HEK293 (cell line): ENCODE measurements around the gene TRDMT1.

Experiments
- CTCF ChIA-PET: fragments of 350-600 bp; formaldehyde crosslinking; extraction: SDS; loops from one replicate; lab custom pipeline; 2021; ENCODE audit warnings: antibody characterized with exemption; lab: Yijun Ruan, JAX
- POLR2A ChIA-PET: fragments of 300-600 bp; formaldehyde crosslinking; extraction: SDS; loops from one replicate; lab custom pipeline; 2020; ENCODE audit warnings: antibody characterized with exemption, inconsistent platforms; lab: Yijun Ruan, JAX
- H3K27ac ChIP-seq: fragments of 200-500 bp; sonication (Bioruptor generic); 2 replicates; pipeline ENCODE4 v1.5.1; 2014; ENCODE audit warnings: low read depth, low read length, control low read depth, inconsistent platforms; ENCODE audit errors: extremely low read depth
- H3K36me3 ChIP-seq, 2 experiments: fragments of 200-500 bp in 1 of 2; sonication (Bioruptor generic) in 1 of 2; 1 replicate in 1 of 2; 2 replicates in 1 of 2; pipeline ENCODE4 v1.5.1; 2014 to 2017; ENCODE audit warnings: inconsistent platforms in 2 of 2, low read length in 2 of 2; ENCODE audit not compliant: control insufficient read depth in 2 of 2, insufficient read depth in 1 of 2
- H3K4me1 ChIP-seq: fragments of 200-500 bp; sonication (Bioruptor generic); 2 replicates; pipeline ENCODE4 v1.5.1; 2014; ENCODE audit warnings: mild to moderate bottlenecking, low read length, inconsistent platforms; ENCODE audit not compliant: control insufficient read depth, insufficient read depth
- H3K4me3 ChIP-seq: 2 replicates; pipeline ENCODE4 v1.5.1; 2011; ENCODE audit warnings: low read depth, mild to moderate bottlenecking, control low read depth, low read length, moderate library complexity
- H3K9me3 ChIP-seq: fragments of 200-500 bp; sonication (Bioruptor generic); 2 replicates; pipeline ENCODE4 v1.5.1; 2014; ENCODE audit warnings: low read depth, low read length, inconsistent platforms; ENCODE audit not compliant: control insufficient read depth, insufficient read depth
- HOXA7 ChIP-seq: sonication (generic); formaldehyde crosslinking; IDR thresholded peaks from 2 replicates; pipeline ENCODE4 v1.8.1; 2022; ENCODE audit warnings: missing genetic modification reagents, borderline replicate concordance
- KLF16 ChIP-seq: fragments of 450-650 bp; formaldehyde crosslinking; IDR thresholded peaks from 2 replicates; pipeline ENCODE4 v1.5.1; 2017; ENCODE audit warnings: missing biosample characterization, missing genetic modification characterization
- PRDM10 ChIP-seq: fragments of 450-650 bp; formaldehyde crosslinking; IDR thresholded peaks from 2 replicates; pipeline ENCODE4 v1.5.1; 2016; ENCODE audit warnings: missing biosample characterization, missing genetic modification characterization
- SCRT2 ChIP-seq: fragments of 450-650 bp; formaldehyde crosslinking; IDR thresholded peaks from 2 replicates; pipeline ENCODE4 v1.5.1; 2016; ENCODE audit warnings: missing biosample characterization, missing genetic modification characterization
- ZFHX2 ChIP-seq: fragments of 450-650 bp; formaldehyde crosslinking; conservative IDR thresholded peaks from 2 replicates; pipeline ENCODE4 v1.5.1; 2016; ENCODE audit warnings: missing biosample characterization, missing genetic modification characterization
- ZFP37 ChIP-seq: fragments of 450-650 bp; formaldehyde crosslinking; IDR thresholded peaks from 2 replicates; pipeline ENCODE4 v1.5.1; 2016; ENCODE audit warnings: missing biosample characterization, missing genetic modification characterization
- ZFP69B ChIP-seq: fragments of 450-650 bp; formaldehyde crosslinking; IDR thresholded peaks from 2 replicates; pipeline ENCODE4 v1.5.1; 2016; ENCODE audit warnings: missing biosample characterization, missing genetic modification characterization
- ZNF114 ChIP-seq: fragments of 450-650 bp; formaldehyde crosslinking; IDR thresholded peaks from 2 replicates; pipeline ENCODE4 v1.5.0; 2017; ENCODE audit warnings: missing biosample characterization, missing genetic modification characterization
- ZNF146 ChIP-seq: fragments of 450-650 bp; formaldehyde crosslinking; IDR thresholded peaks from 2 replicates; pipeline ENCODE4 v1.5.1; 2016; ENCODE audit warnings: missing biosample characterization, missing genetic modification characterization
- ZNF175 ChIP-seq: fragments of 450-650 bp; formaldehyde crosslinking; IDR thresholded peaks from 2 replicates; pipeline ENCODE4 v1.5.1; 2016; ENCODE audit warnings: missing biosample characterization, missing genetic modification characterization
- ZNF19 ChIP-seq: fragments of 450-650 bp; formaldehyde crosslinking; IDR thresholded peaks from 2 replicates; pipeline ENCODE4; 2016; ENCODE audit warnings: missing biosample characterization, missing genetic modification characterization, low read depth
- ZNF223 ChIP-seq: fragments of 450-650 bp; formaldehyde crosslinking; IDR thresholded peaks from 2 replicates; pipeline ENCODE4 v1.5.1; 2016; ENCODE audit warnings: missing biosample characterization, missing genetic modification characterization
- ZNF239 ChIP-seq: fragments of 450-650 bp; formaldehyde crosslinking; IDR thresholded peaks from 2 replicates; pipeline ENCODE4 v1.5.1; 2016; ENCODE audit warnings: missing biosample characterization, missing genetic modification characterization
- ZNF266 ChIP-seq: fragments of 450-650 bp; formaldehyde crosslinking; IDR thresholded peaks from 2 replicates; pipeline ENCODE4 v1.5.1; 2016; ENCODE audit warnings: missing biosample characterization, missing genetic modification characterization, low read depth
- ZNF292 ChIP-seq: fragments of 450-650 bp; formaldehyde crosslinking; IDR thresholded peaks from 2 replicates; pipeline ENCODE4 v1.5.1; 2016; ENCODE audit warnings: low read depth, missing biosample characterization, missing genetic modification characterization, borderline replicate concordance
- ZNF302 ChIP-seq: fragments of 450-650 bp; formaldehyde crosslinking; IDR thresholded peaks from 2 replicates; pipeline ENCODE4 v1.5.1; 2016; ENCODE audit warnings: missing biosample characterization, missing genetic modification characterization, low read depth
- ZNF324 ChIP-seq: fragments of 450-650 bp; formaldehyde crosslinking; IDR thresholded peaks from 2 replicates; pipeline ENCODE4 v1.5.1; 2016; ENCODE audit warnings: missing biosample characterization, missing genetic modification characterization
- ZNF449 ChIP-seq: fragments of 450-650 bp; formaldehyde crosslinking; IDR thresholded peaks from 2 replicates; pipeline ENCODE4 v1.5.1; 2017; ENCODE audit warnings: missing biosample characterization, mild to moderate bottlenecking, missing genetic modification characterization, moderate library complexity
- ZNF530 ChIP-seq: fragments of 450-650 bp; formaldehyde crosslinking; IDR thresholded peaks from 2 replicates; pipeline ENCODE4 v1.5.1; 2016; ENCODE audit warnings: low read depth, missing biosample characterization, missing genetic modification characterization
- ZNF600 ChIP-seq: fragments of 450-650 bp; formaldehyde crosslinking; IDR thresholded peaks from 2 replicates; pipeline ENCODE4 v1.5.1; 2016; ENCODE audit warnings: missing biosample characterization, missing genetic modification characterization
- ZNF624 ChIP-seq: fragments of 450-650 bp; formaldehyde crosslinking; IDR thresholded peaks from 2 replicates; pipeline ENCODE4 v1.5.1; 2017; ENCODE audit warnings: missing biosample characterization, missing genetic modification characterization
- ZNF747 ChIP-seq: fragments of 450-650 bp; formaldehyde crosslinking; IDR thresholded peaks from 2 replicates; pipeline ENCODE4 v1.5.1; 2016; ENCODE audit warnings: missing biosample characterization, missing genetic modification characterization
- ZNF777 ChIP-seq: fragments of 450-650 bp; formaldehyde crosslinking; IDR thresholded peaks from 2 replicates; pipeline ENCODE4 v1.5.1; 2017; ENCODE audit warnings: missing biosample characterization, missing genetic modification characterization, borderline replicate concordance
- ZSCAN30 ChIP-seq: fragments of 450-650 bp; IDR thresholded peaks from 2 replicates; pipeline ENCODE4 v1.5.1; 2018; ENCODE audit warnings: missing biosample characterization, mild to moderate bottlenecking, missing genetic modification characterization, moderate library complexity
- TF ChIP-seq, protein P1 (sequence below): fragments of 450-650 bp; formaldehyde crosslinking; IDR thresholded peaks from 2 replicates; pipeline ENCODE4 v1.5.1; 2016; ENCODE audit warnings: missing biosample characterization, missing genetic modification characterization

Gene TRDMT1

GRCh38 chr10:17240096-17240495 is 38.6 kb upstream of the TRDMT1 start:
- ChIA-PET CTCF (interaction anchor here (0.6 to 0.7 kb wide), 2 partner anchors 131 to 236 kb away, joined by 3 read pairs; no protein-coding TSS in a partner anchor), POLR2A (no interaction called here)
- Histone ChIP-seq H3K36me3 (peaks cover 19 to 29% of the 10 kb centered on the region in 2 experiments), H3K27ac (no peak overlapping the region), H3K9me3 (no peaks in the 10 kb centered on the region), H3K4me1 (no peaks in the 10 kb centered on the region), H3K4me3 (no peak overlapping the region)
- no peak for TF ChIP-seq ZNF146 (tag by site-specific recombination)
- no peak for TF ChIP-seq ZNF266 (tag by site-specific recombination)
- no peak for TF ChIP-seq ZNF19
- TF ChIP-seq ZNF302, result no peak
- no peak for TF ChIP-seq ZNF747
- TF ChIP-seq ZNF777, result no peak
- peak; percentile 82 for TF ChIP-seq SCRT2

GRCh38 chr10:17239345-17240085 is 38.0 kb upstream of the TRDMT1 start:
- CTCF ChIA-PET, result no interaction called here

DNA sequence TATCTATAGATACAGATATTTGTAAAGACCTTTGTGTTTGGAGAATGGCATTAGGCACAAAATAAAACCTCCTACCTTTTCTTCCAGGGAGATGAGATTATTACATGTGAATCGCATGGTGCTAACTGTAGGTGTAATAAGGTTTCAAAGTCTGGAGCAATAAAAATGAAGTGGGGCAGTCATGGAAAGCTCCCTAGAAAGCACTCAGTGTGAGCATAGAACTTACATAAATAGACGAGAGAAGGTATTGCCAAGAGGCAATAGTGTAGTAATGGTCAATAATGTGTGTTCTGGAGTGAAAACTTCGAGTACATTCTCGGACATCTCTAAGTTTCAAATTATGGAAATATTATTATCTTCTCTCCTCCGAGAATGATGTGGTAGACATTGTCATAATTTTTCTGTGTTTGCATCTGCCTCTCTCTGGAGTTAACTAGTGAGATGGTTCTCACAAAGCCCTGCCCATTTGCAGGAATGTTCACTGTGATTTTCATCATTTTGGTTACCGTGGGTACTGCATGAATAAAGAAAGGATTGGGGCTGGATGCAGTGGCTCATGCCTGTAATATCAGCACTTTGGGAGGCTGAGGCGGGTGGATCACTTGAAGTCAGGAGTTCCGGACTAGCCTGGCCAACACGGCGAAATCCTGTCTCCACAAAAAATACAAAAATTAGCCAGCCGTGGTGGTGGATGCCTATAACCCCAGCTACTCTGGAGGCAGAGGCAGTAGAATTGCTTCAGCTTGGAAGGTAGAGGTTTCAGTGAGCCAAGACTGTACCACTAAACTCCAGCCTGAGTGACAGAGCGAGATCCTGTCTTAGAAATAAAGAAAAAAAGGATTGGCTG is 37.2 kb upstream of the TRDMT1 start:
- ChIA-PET POLR2A (interaction anchor here (0.8 to 2.1 kb wide), 2 partner anchors 9 to 176 kb away, joined by 3 to 13 read pairs; partner anchors contain the start of gene VIM), CTCF (interaction anchor here (0.9 to 1.4 kb wide), 2 partner anchors 18 to 396 kb away, joined by 3 to 5 read pairs; no protein-coding TSS in a partner anchor)
- H3K4me3 ChIP-seq, result no peak overlapping the region
- H3K27ac ChIP-seq, result no peak overlapping the region
- H3K4me1 ChIP-seq, result no peaks in the 10 kb centered on the region
- peaks cover 34 to 44% of the 10 kb centered on the region in 2 experiments for H3K36me3 ChIP-seq
- no peaks in the 10 kb centered on the region for H3K9me3 ChIP-seq
- TF ChIP-seq ZNF624 (tag by site-specific recombination) (no peak), ZNF292 (no peak), ZNF239 (tag by site-specific recombination) (no peak), ZNF19 (no peak), ZNF600 (peak; percentile 89), ZNF449 (tag by site-specific recombination) (no peak; the same call in 1 of the 2 replicates), ZNF114 (tag by site-specific recombination) (no peak), ZNF530 (tag by site-specific recombination) (peak; percentile 73; the same call in 1 of the 2 replicates), ZFP69B (no peak; the same call in 1 of the 2 replicates), ZNF324 (tag by site-specific recombination) (no peak), KLF16 (tag by site-specific recombination) (no peak), HOXA7 (no peak), PRDM10 (tag by site-specific recombination) (peak; percentile 46), ZFP37 (tag by site-specific recombination) (peak; percentile 20; the same call in 1 of the 2 replicates), ZNF223 (tag by site-specific recombination) (no peak)

More at GRCh38 chr10:17239345-17240085, 38.0 kb upstream of the TRDMT1 start:
- H3K27ac ChIP-seq, result no peak overlapping the region
- no peaks in the 10 kb centered on the region for H3K4me1 ChIP-seq
- POLR2A ChIA-PET, result interaction anchor here (2.1 kb wide), 1 partner anchor 10 kb away, joined by 13 read pairs; the partner anchor contains the start of gene VIM
- H3K4me3 ChIP-seq, result no peak overlapping the region
- TF ChIP-seq ZSCAN30 (no peak), ZNF292 (no peak), ZNF175 (tag by site-specific recombination) (no peak), ZFHX2 (tag by site-specific recombination) (no peak)
- TF ChIP-seq, protein P1, sequence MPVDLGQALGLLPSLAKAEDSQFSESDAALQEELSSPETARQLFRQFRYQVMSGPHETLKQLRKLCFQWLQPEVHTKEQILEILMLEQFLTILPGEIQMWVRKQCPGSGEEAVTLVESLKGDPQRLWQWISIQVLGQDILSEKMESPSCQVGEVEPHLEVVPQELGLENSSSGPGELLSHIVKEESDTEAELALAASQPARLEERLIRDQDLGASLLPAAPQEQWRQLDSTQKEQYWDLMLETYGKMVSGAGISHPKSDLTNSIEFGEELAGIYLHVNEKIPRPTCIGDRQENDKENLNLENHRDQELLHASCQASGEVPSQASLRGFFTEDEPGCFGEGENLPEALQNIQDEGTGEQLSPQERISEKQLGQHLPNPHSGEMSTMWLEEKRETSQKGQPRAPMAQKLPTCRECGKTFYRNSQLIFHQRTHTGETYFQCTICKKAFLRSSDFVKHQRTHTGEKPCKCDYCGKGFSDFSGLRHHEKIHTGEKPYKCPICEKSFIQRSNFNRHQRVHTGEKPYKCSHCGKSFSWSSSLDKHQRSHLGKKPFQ, result no peak
- peaks cover 25 to 35% of the 10 kb centered on the region in 2 experiments for H3K36me3 ChIP-seq
- H3K9me3 ChIP-seq, result no peaks in the 10 kb centered on the region
